Thyroid gland (tissue), 4 donors: ENCODE data around the gene CCDC8. TPM values are rescaled to one million over a fixed set of nuclear protein-coding genes. Genes with fewer than 3 reads are reported as not detected.

Experiments
- DNase-seq, 2 donors: peaks; one replicate each; pipeline ENCODE4 v3.0.0-alpha.2; 2019
- H3K27ac ChIP-seq, 3 donors: fragments of 200-600 bp; sonication (generic); 1 replicate in 2 of 3; 2 replicates in 1 of 3; pipeline ENCODE4 v1.5.1; 2016 to 2019; ENCODE audit warnings: mild to moderate bottlenecking in 1 of 3, moderate library complexity in 1 of 3
- H3K27me3 ChIP-seq: fragments of 200-600 bp; sonication (generic); one replicate; pipeline ENCODE4 v1.5.1; 2019
- H3K36me3 ChIP-seq, 2 donors: fragments of 200-600 bp; sonication (generic); one replicate each; pipeline ENCODE4 v1.5.1; 2016 to 2019
- H3K4me1 ChIP-seq, 2 donors: fragments of 200-600 bp; sonication (generic); one replicate each; pipeline ENCODE4 v1.5.1; 2017 to 2019
- H3K4me3 ChIP-seq, 3 donors: fragments of 200-600 bp; sonication (generic); replicated peaks in 1 of 3; 1 replicate in 2 of 3; 2 replicates in 1 of 3; pipeline ENCODE4 v1.5.1; 2016; ENCODE audit warnings: mild to moderate bottlenecking in 1 of 3
- H3K9me3 ChIP-seq: fragments of 200-600 bp; sonication (generic); one replicate; pipeline ENCODE4 v1.5.1; 2017
- CTCF ChIP-seq, 6 experiments: fragments of 200-600 bp in 3 of 6; fragments of 450-650 bp in 3 of 6; sonication (generic) in 3 of 6; IDR thresholded peaks; one replicate each; pipeline ENCODE4 v1.5.1; 2016 to 2019; ENCODE audit warnings: antibody characterized with exemption in 6 of 6, mild to moderate bottlenecking in 2 of 6, inconsistent platforms in 1 of 6, moderate library complexity in 1 of 6
- POLR2A ChIP-seq, 2 donors: fragments of 450-650 bp; IDR thresholded peaks; one replicate each; pipeline ENCODE4 v1.6.1; 2017; ENCODE audit warnings: antibody characterized with exemption in 2 of 2, mild to moderate bottlenecking in 2 of 2, moderate library complexity in 1 of 2
- WGBS, 2 donors: methylation state at CpG; one replicate each; pipeline ENCODE4 v1.1.5; 2017; 5-methylcytosine and 5-hydroxymethylcytosine counted together
- intact Hi-C: fragments of 100-400 bp; cut with DNase I; formaldehyde crosslinking; loops from one replicate; pipeline ENCODE4 v1.15.1; 2023
- total RNA-seq, 4 donors: library from RNA; depleted of rRNA; stranded (reverse); fragments of >200 nt; gene quantifications; one replicate each; pipeline ENCODE4 v1.2.3, GENCODE V29; 2016

The CCDC8 gene
- total RNA-seq, 4 donors from 2014 or later = 16.8 to 34.9 (median 29.3) TPM

DNA sequence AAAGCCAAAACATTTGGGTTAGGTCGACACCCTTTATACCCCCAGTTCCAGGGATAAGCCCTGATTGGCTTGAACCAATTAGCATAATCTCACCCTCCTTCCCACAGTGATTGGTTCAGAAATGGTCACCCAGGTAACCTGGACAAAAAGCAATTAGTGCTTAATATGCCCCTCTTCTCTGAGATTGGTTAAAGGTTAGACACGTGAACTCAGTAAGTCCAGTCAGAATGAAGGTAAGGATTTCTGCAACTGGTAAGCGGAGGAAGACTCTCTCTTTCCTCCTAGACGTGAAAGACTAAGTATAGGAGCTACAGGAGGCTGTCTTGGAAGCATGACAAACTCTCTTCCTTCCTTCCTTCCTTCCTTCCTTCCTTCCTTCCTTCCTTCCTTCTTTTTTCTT, 16.6 kb upstream of the CCDC8 start:
- Histone ChIP-seq H3K9me3 (no peaks in the 10 kb centered on the region), H3K27me3 (no peaks in the 10 kb centered on the region), H3K4me1 (peaks cover 7 to 18% of the 10 kb centered on the region in 2 donors), H3K4me3 (no peak overlapping the region), H3K36me3 (no peaks in the 10 kb centered on the region), H3K27ac (no peak overlapping the region)
- no peak for DNase-seq
- intact Hi-C loops = no loop called here
- TF ChIP-seq CTCF (IDR thresholded peaks at IDR 0.05) (no peak), POLR2A (IDR thresholded peaks at IDR 0.05) (no peak)
- 72 to 76% methylated on average over 4 of the region's 4 CpGs for whole genome bisulfite sequencing, 2 donors

GRCh38 chr19:46428239-46429135, 15.1 kb upstream of the CCDC8 start, which contains the start of gene PNMA8C:
Gene PNMA8C, minus strand, starts transcription at chr19:46428936. Its CDS starts 577 bp downstream, at chr19:46428359.
- Histone ChIP-seq H3K27ac (no peak within 1 kb of the TSS), H3K4me3 (no peak within 1 kb of the TSS), H3K27me3 (no peaks in the 10 kb centered on the region), H3K36me3 (no peaks in the 10 kb centered on the region), H3K9me3 (no peaks in the 10 kb centered on the region), H3K4me1 (peaks cover 7 to 18% of the 10 kb centered on the region in 2 donors)
- 25 to 38% methylated on average over 31 to 36 of the region's 52 CpGs for WGBS, 2 donors
- intact Hi-C loops = no loop called here
- TF ChIP-seq POLR2A (IDR thresholded peaks at IDR 0.05) (no peak), CTCF (IDR thresholded peaks at IDR 0.05) (no peak)
- peak; percentile 66 to 69 for DNase-seq

- H3K4me3 ChIP-seq = no peak overlapping the region
These were observed 14.2 kb upstream of the CCDC8 start for GRCh38 chr19:46427518-46428045.

GRCh38 chr19:46426506-46427162, 13.3 kb upstream of the CCDC8 start:
- peak; percentile 86 to 87 for DNase-seq
- Histone ChIP-seq H3K27me3 (no peaks in the 10 kb centered on the region), H3K9me3 (no peaks in the 10 kb centered on the region), H3K27ac (peak overlapping the region; percentile 71 to 83 (median 74)), H3K4me1 (peaks cover 7 to 18% of the 10 kb centered on the region in 2 donors), H3K4me3 (peak overlapping the region in 2 of 3 donors; percentile 15 to 23), H3K36me3 (no peaks in the 10 kb centered on the region)
- intact Hi-C loops = no loop called here
- TF ChIP-seq POLR2A (IDR thresholded peaks at IDR 0.05) = peak in 1 of 2 donors; percentile 43
- no peak for TF ChIP-seq CTCF (IDR thresholded peaks at IDR 0.05)
- WGBS, 2 donors = 1 to 3% methylated on average over 24 to 32 of the region's 32 CpGs

More at GRCh38 chr19:46427518-46428045, 14.2 kb upstream of the CCDC8 start:
- no peak for DNase-seq
- intact Hi-C loops = no loop called here
- Histone ChIP-seq H3K36me3 (no peaks in the 10 kb centered on the region), H3K27me3 (no peaks in the 10 kb centered on the region), H3K9me3 (no peaks in the 10 kb centered on the region), H3K27ac (no peak overlapping the region), H3K4me1 (peaks cover 7 to 18% of the 10 kb centered on the region in 2 donors)
- WGBS, 2 donors = 88 to 90% methylated on average over 16 to 17 of the region's 17 CpGs
- TF ChIP-seq CTCF (IDR thresholded peaks at IDR 0.05) (no peak), POLR2A (IDR thresholded peaks at IDR 0.05) (no peak)
